ENCODE results near the gene SORBS2.

The SORBS2 gene

GRCh38 chr4:185805262-185805802 is 6.7 kb downstream of the SORBS2 start:
- DNase-seq (ENCODE audit: low read depth in 2 of 2) = no peak

GRCh38 chr4:185803022-185803421 is 9.0 kb downstream of the SORBS2 start:
- DNase-seq (ENCODE audit: low read depth in 2 of 2) = no peak

- DNase-seq (ENCODE audit: low read depth in 2 of 2) = no peak
Observed at GRCh38 chr4:185801471-185801870, 10.5 kb downstream of the SORBS2 start.

- DNase-seq (ENCODE audit: low read depth in 2 of 2) = no peak
Observed at GRCh38 chr4:185800266-185800945, 11.6 kb downstream of the SORBS2 start.

- DNase-seq (ENCODE audit: low read depth in 2 of 2) = no peak
Observed at GRCh38 chr4:185799442-185799841, 12.6 kb downstream of the SORBS2 start.

- DNase-seq (ENCODE audit: low read depth in 2 of 2) = no peak
Observed at GRCh38 chr4:185797596-185798338, 14.2 kb downstream of the SORBS2 start.

GRCh38 chr4:185797018-185797417 is 15.0 kb downstream of the SORBS2 start:
- no peak for DNase-seq (ENCODE audit: low read depth in 2 of 2)

GRCh38 chr4:185796176-185796575 is 15.8 kb downstream of the SORBS2 start:
- no peak for DNase-seq (ENCODE audit: low read depth in 2 of 2)

GRCh38 chr4:185794637-185795036 is 17.4 kb downstream of the SORBS2 start:
- DNase-seq (ENCODE audit: low read depth in 2 of 2) = no peak

- DNase-seq (ENCODE audit: low read depth in 2 of 2) = no peak
Observed at GRCh38 chr4:185793716-185794115, 18.3 kb downstream of the SORBS2 start.

- DNase-seq (ENCODE audit: low read depth in 2 of 2) = no peak
Observed at GRCh38 chr4:185793116-185793485, 18.9 kb downstream of the SORBS2 start.

GRCh38 chr4:185792384-185793115 is 19.4 kb downstream of the SORBS2 start:
- DNase-seq (ENCODE audit: low read depth in 2 of 2) = peak; percentile 96 to 97

- DNase-seq (ENCODE audit: low read depth in 2 of 2) = no peak
Observed at GRCh38 chr4:185787926-185788679, 23.9 kb downstream of the SORBS2 start.

- DNase-seq (ENCODE audit: low read depth in 2 of 2) = no peak
Observed at GRCh38 chr4:185786422-185786821, 25.6 kb downstream of the SORBS2 start.

GRCh38 chr4:185783574-185783973 is 28.4 kb downstream of the SORBS2 start:
- no peak for DNase-seq (ENCODE audit: low read depth in 2 of 2)

GRCh38 chr4:185782523-185782922 is 29.5 kb downstream of the SORBS2 start:
- DNase-seq (ENCODE audit: low read depth in 2 of 2) = no peak

GRCh38 chr4:185781555-185782215 is 30.3 kb downstream of the SORBS2 start:
- DNase-seq (ENCODE audit: low read depth in 2 of 2) = no peak

- DNase-seq (ENCODE audit: low read depth in 2 of 2) = no peak
Observed at GRCh38 chr4:185780472-185780871, 31.5 kb downstream of the SORBS2 start.

GRCh38 chr4:185779517-185779916 is 32.5 kb downstream of the SORBS2 start:
- DNase-seq (ENCODE audit: low read depth in 2 of 2) = no peak

- no peak for DNase-seq (ENCODE audit: low read depth in 2 of 2)
Observed at GRCh38 chr4:185778307-185778706, 33.7 kb downstream of the SORBS2 start.
